ENCODE measurements around the gene KSR1. TPM values are rescaled to one million over a fixed set of nuclear protein-coding genes. Genes with fewer than 3 reads are reported as not detected.
"Not testable (repeated sequence)": the region's sequence is repeated elsewhere in the genome, so short reads cannot be mapped to it uniquely, and the experiment has no call there.

Gene KSR1
- total RNA-seq, 1 experiment from 2014 or later = 21.7 TPM

DNA sequence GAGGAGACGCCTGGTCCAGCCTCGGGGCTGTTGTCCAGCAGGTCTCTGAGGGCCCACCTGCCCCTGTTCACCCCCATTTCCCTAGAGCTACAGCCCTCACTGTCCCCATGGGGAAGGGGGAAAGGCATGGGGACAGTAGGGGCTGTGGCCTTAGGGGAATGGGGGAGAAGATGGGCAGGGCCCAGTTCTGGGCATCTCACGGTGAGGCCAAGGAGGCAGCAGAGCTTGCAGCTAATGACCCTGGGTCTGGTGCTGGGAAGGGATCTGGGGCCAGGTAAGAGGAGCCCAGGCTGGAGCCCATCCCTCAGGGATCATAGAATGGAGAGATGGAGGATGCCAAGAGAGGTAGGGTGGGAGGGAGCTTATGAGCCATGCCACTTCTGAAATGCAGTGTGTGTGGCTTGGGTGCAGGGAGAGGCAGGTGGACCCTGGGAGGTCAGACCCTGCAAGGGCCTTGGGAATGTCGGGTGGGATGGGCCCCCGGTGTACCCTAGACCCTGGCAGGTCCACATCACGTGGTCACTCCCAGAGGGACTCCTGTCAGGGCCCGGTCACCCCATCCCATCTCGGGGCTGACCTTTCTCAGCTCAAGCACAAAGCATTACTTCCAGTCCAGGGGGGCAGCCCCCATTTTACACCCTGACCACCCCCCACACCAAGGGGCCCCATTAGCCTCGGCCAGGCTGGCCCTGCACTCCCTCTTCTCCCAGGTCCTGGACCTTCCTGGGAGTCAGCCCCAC, 35.9 kb upstream of the KSR1 start:
- CTCF ChIA-PET = no interaction called here
- POLR2A ChIA-PET = no interaction called here
- H3K36me3 ChIP-seq (ENCODE audit: control insufficient read depth, insufficient read depth, low read length) = no peaks in the 10 kb centered on the region
- TF ChIP-seq POLR2AphosphoS5 (IDR thresholded peaks at IDR 0.05; ENCODE audit: low read depth, low read length) (no peak), TCF7L2 (IDR thresholded peaks at IDR 0.05; ENCODE audit: low read depth, low read length) (no peak), SIN3A (IDR thresholded peaks at IDR 0.05; ENCODE audit: borderline replicate concordance, insufficient read depth, low read depth, low read length) (no peak)
- TF ChIP-seq, protein P1, sequence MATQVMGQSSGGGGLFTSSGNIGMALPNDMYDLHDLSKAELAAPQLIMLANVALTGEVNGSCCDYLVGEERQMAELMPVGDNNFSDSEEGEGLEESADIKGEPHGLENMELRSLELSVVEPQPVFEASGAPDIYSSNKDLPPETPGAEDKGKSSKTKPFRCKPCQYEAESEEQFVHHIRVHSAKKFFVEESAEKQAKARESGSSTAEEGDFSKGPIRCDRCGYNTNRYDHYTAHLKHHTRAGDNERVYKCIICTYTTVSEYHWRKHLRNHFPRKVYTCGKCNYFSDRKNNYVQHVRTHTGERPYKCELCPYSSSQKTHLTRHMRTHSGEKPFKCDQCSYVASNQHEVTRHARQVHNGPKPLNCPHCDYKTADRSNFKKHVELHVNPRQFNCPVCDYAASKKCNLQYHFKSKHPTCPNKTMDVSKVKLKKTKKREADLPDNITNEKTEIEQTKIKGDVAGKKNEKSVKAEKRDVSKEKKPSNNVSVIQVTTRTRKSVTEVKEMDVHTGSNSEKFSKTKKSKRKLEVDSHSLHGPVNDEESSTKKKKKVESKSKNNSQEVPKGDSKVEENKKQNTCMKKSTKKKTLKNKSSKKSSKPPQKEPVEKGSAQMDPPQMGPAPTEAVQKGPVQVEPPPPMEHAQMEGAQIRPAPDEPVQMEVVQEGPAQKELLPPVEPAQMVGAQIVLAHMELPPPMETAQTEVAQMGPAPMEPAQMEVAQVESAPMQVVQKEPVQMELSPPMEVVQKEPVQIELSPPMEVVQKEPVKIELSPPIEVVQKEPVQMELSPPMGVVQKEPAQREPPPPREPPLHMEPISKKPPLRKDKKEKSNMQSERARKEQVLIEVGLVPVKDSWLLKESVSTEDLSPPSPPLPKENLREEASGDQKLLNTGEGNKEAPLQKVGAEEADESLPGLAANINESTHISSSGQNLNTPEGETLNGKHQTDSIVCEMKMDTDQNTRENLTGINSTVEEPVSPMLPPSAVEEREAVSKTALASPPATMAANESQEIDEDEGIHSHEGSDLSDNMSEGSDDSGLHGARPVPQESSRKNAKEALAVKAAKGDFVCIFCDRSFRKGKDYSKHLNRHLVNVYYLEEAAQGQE (IDR thresholded peaks at IDR 0.05; ENCODE audit: insufficient read depth in 1 of 2, low read depth in 2 of 2, low read length in 1 of 2) = no peak
- TF ChIP-seq, protein P2, sequence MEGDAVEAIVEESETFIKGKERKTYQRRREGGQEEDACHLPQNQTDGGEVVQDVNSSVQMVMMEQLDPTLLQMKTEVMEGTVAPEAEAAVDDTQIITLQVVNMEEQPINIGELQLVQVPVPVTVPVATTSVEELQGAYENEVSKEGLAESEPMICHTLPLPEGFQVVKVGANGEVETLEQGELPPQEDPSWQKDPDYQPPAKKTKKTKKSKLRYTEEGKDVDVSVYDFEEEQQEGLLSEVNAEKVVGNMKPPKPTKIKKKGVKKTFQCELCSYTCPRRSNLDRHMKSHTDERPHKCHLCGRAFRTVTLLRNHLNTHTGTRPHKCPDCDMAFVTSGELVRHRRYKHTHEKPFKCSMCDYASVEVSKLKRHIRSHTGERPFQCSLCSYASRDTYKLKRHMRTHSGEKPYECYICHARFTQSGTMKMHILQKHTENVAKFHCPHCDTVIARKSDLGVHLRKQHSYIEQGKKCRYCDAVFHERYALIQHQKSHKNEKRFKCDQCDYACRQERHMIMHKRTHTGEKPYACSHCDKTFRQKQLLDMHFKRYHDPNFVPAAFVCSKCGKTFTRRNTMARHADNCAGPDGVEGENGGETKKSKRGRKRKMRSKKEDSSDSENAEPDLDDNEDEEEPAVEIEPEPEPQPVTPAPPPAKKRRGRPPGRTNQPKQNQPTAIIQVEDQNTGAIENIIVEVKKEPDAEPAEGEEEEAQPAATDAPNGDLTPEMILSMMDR (IDR thresholded peaks at IDR 0.05) = no peak
- in situ Hi-C loops (cut with HindIII; ENCODE audit: low pct_unique_long_range_greater_than_20kb, low sequenced_read_pairs) = no loop called here
- no peaks in the 10 kb centered on the region for H3K9me3 ChIP-seq (ENCODE audit: control insufficient read depth, insufficient read depth, low read depth, low read length)
- no peaks in the 10 kb centered on the region for H3K4me1 ChIP-seq (ENCODE audit: control insufficient read depth, insufficient read depth, low read length)
- H3K4me3 ChIP-seq (ENCODE audit: low read depth in 2 of 2, low read length in 2 of 2) = no peak overlapping the region
- intact Hi-C loops (cut with micrococcal nuclease; ENCODE audit: unreplicated experiment) = no loop called here
- H3K27me3 ChIP-seq (ENCODE audit: control insufficient read depth, insufficient read depth, low read length) = no peaks in the 10 kb centered on the region
- no TSS peak for BruUV-seq (replicated peaks)
- DNase-seq (ENCODE audit: low read depth, low spot score) = no peak
- ATAC-seq = no peak
- no peak overlapping the region for H3K27ac ChIP-seq (ENCODE audit: low read length)

DNA sequence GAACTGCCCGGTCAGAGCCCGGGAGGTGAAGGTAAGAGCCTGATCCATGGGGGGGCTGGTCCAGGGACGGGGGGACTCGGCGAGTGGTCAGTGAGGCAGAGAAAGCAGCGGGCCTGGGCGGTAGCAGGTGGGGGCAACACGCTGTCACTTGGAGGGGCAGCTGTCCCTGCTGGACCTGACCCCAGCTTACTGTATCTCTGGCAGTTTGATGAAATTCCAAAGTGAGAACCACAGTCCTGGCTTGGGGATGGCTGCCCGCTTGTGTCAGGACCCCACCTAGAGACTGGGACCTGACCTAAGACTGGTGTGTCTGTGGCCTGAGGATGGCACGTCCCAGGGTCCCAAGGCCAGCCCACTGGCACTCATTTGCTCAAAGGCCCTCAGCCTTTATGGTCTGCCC, 35.1 kb upstream of the KSR1 start:
- no peaks in the 10 kb centered on the region for H3K4me1 ChIP-seq (ENCODE audit: control insufficient read depth, insufficient read depth, low read length)
- ChIA-PET CTCF (no interaction called here), POLR2A (no interaction called here)
- no peak overlapping the region for H3K4me3 ChIP-seq (ENCODE audit: low read depth in 2 of 2, low read length in 2 of 2)
- in situ Hi-C loops (cut with HindIII; ENCODE audit: low pct_unique_long_range_greater_than_20kb, low sequenced_read_pairs) = no loop called here
- H3K36me3 ChIP-seq (ENCODE audit: control insufficient read depth, insufficient read depth, low read length) = no peaks in the 10 kb centered on the region
- TF ChIP-seq SIN3A (IDR thresholded peaks at IDR 0.05; ENCODE audit: borderline replicate concordance, insufficient read depth, low read depth, low read length) = no peak
- no peak for TF ChIP-seq TCF7L2 (IDR thresholded peaks at IDR 0.05; ENCODE audit: low read depth, low read length)
- TF ChIP-seq, protein P2 (IDR thresholded peaks at IDR 0.05) = no peak
- TF ChIP-seq, protein P1 (IDR thresholded peaks at IDR 0.05; ENCODE audit: insufficient read depth in 1 of 2, low read depth in 2 of 2, low read length in 1 of 2) = no peak
- no TSS peak for BruUV-seq (replicated peaks)
- DNase-seq (ENCODE audit: low read depth, low spot score) (no peak), ATAC-seq (no peak)
- H3K27me3 ChIP-seq (ENCODE audit: control insufficient read depth, insufficient read depth, low read length) = no peaks in the 10 kb centered on the region
- H3K9me3 ChIP-seq (ENCODE audit: control insufficient read depth, insufficient read depth, low read depth, low read length) = no peaks in the 10 kb centered on the region
- intact Hi-C loops (cut with micrococcal nuclease; ENCODE audit: unreplicated experiment) = no loop called here
- no peak overlapping the region for H3K27ac ChIP-seq (ENCODE audit: low read length)

DNA sequence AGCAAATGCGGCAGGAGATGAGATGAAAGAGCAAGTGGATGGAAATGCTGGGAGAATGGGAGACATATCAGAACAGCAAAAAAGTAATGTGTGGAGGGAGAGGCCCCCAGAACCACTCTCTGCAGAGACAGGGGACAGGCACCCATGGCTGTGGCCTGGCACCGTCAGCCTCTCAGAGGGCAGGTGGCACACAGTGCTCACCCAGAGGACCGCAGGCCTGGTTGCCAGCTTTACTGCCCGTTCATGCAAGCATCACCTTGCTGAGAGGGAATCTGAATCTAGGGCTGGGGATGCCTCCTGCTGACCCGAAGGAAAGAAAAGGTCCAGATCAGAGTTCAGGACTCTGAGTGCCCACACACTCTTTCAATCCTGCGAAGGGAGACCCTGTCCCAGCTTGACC, 34.6 kb upstream of the KSR1 start:
- BruUV-seq (replicated peaks); H3K4me3 ChIP-seq (ENCODE audit: low read depth in 2 of 2, low read length in 2 of 2); in situ Hi-C loops (cut with HindIII; ENCODE audit: low pct_unique_long_range_greater_than_20kb, low sequenced_read_pairs); DNase-seq (ENCODE audit: low read depth, low spot score); H3K36me3 ChIP-seq (ENCODE audit: control insufficient read depth, insufficient read depth, low read length); ATAC-seq; H3K9me3 ChIP-seq (ENCODE audit: control insufficient read depth, insufficient read depth, low read depth, low read length); CTCF ChIA-PET; H3K27ac ChIP-seq (ENCODE audit: low read length); H3K4me1 ChIP-seq (ENCODE audit: control insufficient read depth, insufficient read depth, low read length); intact Hi-C loops (cut with micrococcal nuclease; ENCODE audit: unreplicated experiment); H3K27me3 ChIP-seq (ENCODE audit: control insufficient read depth, insufficient read depth, low read length); POLR2A ChIA-PET: not testable (repeated sequence)

Data from Panc1 (cell line).